B cell (primary cell): ENCODE results near the gene LCE2B. TPM values are rescaled to one million over a fixed set of nuclear protein-coding genes. Genes with fewer than 3 reads are reported as not detected.

Experiments used
- ATAC-seq: fragments of 200-7000 bp; cut with Tn5 transposase; one replicate; pipeline ENCODE4 v1.10.0; 2021; ENCODE audit warnings: low read depth, mild to moderate bottlenecking, moderate number of reproducible peaks, moderate library complexity
- CTCF ChIA-PET: fragments of 350-600 bp; sonication (Branson Sonifier 250); formaldehyde crosslinking; loops from one replicate; lab custom pipeline; 2021; ENCODE audit warnings: antibody characterized with exemption, inconsistent platforms; lab: Charles Lee
- POLR2A ChIA-PET: fragments of 350-600 bp; sonication (Branson Sonifier 250); formaldehyde crosslinking; loops from one replicate; lab custom pipeline; 2021; ENCODE audit warnings: antibody characterized with exemption; lab: Charles Lee
- DNase-seq: peaks from one replicate; pipeline ENCODE4 v3.0.0; 2013
- H2AFZ ChIP-seq: 2 replicates; pipeline ENCODE4 v1.6.1; 2012; ENCODE audit warnings: mild to moderate bottlenecking, low read depth, low read length; ENCODE audit not compliant: insufficient read depth, poor library complexity, severe bottlenecking
- H3K27ac ChIP-seq, 2 donors: 1 replicate in 1 of 2; 2 replicates in 1 of 2; pipeline ENCODE4 v1.5.1; 2012 to 2013; ENCODE audit warnings: low read length in 2 of 2, mild to moderate bottlenecking in 2 of 2, moderate library complexity in 1 of 2
- H3K27me3 ChIP-seq, 4 experiments: fragments of 200-600 bp in 1 of 4; sonication (generic) in 1 of 4; replicated peaks in 1 of 4; 1 replicate in 2 of 4; 2 replicates in 2 of 4; pipeline versions ENCODE4 v1.6.1 to v1.7.0; 2013 to 2016; ENCODE audit warnings: low read length in 3 of 4, mild to moderate bottlenecking in 2 of 4, mixed read lengths in 1 of 4, moderate library complexity in 1 of 4; ENCODE audit not compliant: insufficient read depth in 4 of 4, control insufficient read depth in 3 of 4; ENCODE audit errors: control extremely low read depth in 1 of 4
- H3K36me3 ChIP-seq, 2 experiments: replicated peaks in 1 of 2; 1 replicate in 1 of 2; 2 replicates in 1 of 2; pipeline versions ENCODE4 v1.6.1 to v1.7.1; 2013; ENCODE audit warnings: low read length in 1 of 2; ENCODE audit not compliant: insufficient read depth in 2 of 2, control insufficient read depth in 1 of 2; ENCODE audit errors: control extremely low read depth in 1 of 2, extremely low read depth in 1 of 2
- H3K4me1 ChIP-seq, 2 donors: fragments of 200-600 bp in 1 of 2; sonication (generic) in 1 of 2; 1 replicate in 1 of 2; 2 replicates in 1 of 2; pipeline versions ENCODE4 v1.5.1 to v1.6.1; 2013 to 2017; ENCODE audit warnings: low read length in 2 of 2; ENCODE audit not compliant: control insufficient read depth in 2 of 2, insufficient read depth in 2 of 2
- H3K4me2 ChIP-seq: replicated peaks from 2 replicates; pipeline ENCODE3; 2012; ENCODE audit warnings: mild to moderate bottlenecking, low read depth, low read length; ENCODE audit not compliant: poor library complexity, severe bottlenecking
- H3K4me3 ChIP-seq, 5 experiments: fragments of 200-600 bp in 1 of 5; sonication (generic) in 1 of 5; 1 replicate in 3 of 5; 2 replicates in 2 of 5; pipeline versions ENCODE4 v1.5.1 to v1.7.0; 2011 to 2016; ENCODE audit warnings: low read length in 4 of 5, mild to moderate bottlenecking in 4 of 5, low read depth in 2 of 5, control low read depth in 1 of 5, moderate library complexity in 1 of 5; ENCODE audit not compliant: insufficient read depth in 1 of 5; ENCODE audit errors: control extremely low read depth in 1 of 5, extremely low read depth in 1 of 5
- H3K79me2 ChIP-seq: fragments of 200-600 bp; sonication (generic); one replicate; pipeline ENCODE4 v1.6.0; 2016; ENCODE audit warnings: low read length; ENCODE audit not compliant: control insufficient read depth, insufficient read depth
- H3K9ac ChIP-seq: fragments of 200-600 bp; sonication (generic); 2 replicates; pipeline ENCODE4 v1.6.1; 2017; ENCODE audit warnings: mild to moderate bottlenecking, low read length, moderate library complexity
- H3K9me3 ChIP-seq, 3 donors: one replicate each; pipeline versions ENCODE4 v1.6.1 to v1.7.1; 2013; ENCODE audit warnings: low read length in 2 of 3; ENCODE audit not compliant: control insufficient read depth in 2 of 3, insufficient read depth in 1 of 3; ENCODE audit errors: control extremely low read depth in 1 of 3
- H4K20me1 ChIP-seq: 2 replicates; pipeline ENCODE4 v1.6.0; 2012; ENCODE audit warnings: mild to moderate bottlenecking, low read length; ENCODE audit not compliant: insufficient read depth, control insufficient read depth, poor library complexity, severe bottlenecking
- H3K27ac Mint-ChIP-seq: one replicate; pipeline ENCODE4 v1.8.0; 2021; ENCODE audit warnings: mixed read lengths
- H3K27me3 Mint-ChIP-seq: one replicate; pipeline ENCODE4 v1.8.0; 2021; ENCODE audit warnings: mixed read lengths
- H3K4me1 Mint-ChIP-seq: one replicate; pipeline ENCODE4 v1.8.0; 2021; ENCODE audit warnings: mixed read lengths
- H3K4me3 Mint-ChIP-seq: one replicate; pipeline ENCODE4 v1.8.0; 2021; ENCODE audit warnings: mixed read lengths
- H3K9me3 Mint-ChIP-seq: one replicate; pipeline ENCODE4 v1.8.0; 2022; ENCODE audit warnings: mixed read lengths; ENCODE audit not compliant: insufficient read depth
- EZH2 ChIP-seq: IDR thresholded peaks from 2 replicates; pipeline ENCODE4 v1.6.1; 2012; ENCODE audit warnings: borderline replicate concordance, low read depth, mild to moderate bottlenecking, moderate library complexity, low read length; ENCODE audit not compliant: insufficient read depth, poor library complexity, severe bottlenecking
- WGBS: methylation state at CpG from one replicate; pipeline ENCODE4 v1.1.5; 2013; ENCODE audit warnings: missing lambda C conversion rate; ENCODE audit not compliant: insufficient coverage; 5-methylcytosine and 5-hydroxymethylcytosine counted together
- intact Hi-C: fragments of 100-400 bp; cut with micrococcal nuclease; formaldehyde crosslinking; loops from one replicate; pipeline ENCODE4 v1.10.0; 2022
- polyA plus RNA-seq: library from polyadenylated mRNA; depleted of rRNA; stranded (reverse); fragments of >200 nt; gene quantifications from 2 replicates; pipeline ENCODE4 v1.2.3, GENCODE V29; 2012
- total RNA-seq, 2 donors: library from RNA; stranded (reverse); fragments of 120-200 nt in 1 of 2; gene quantifications; 1 replicate in 1 of 2; 2 replicates in 1 of 2; pipeline versions ENCODE4 v1.2.3 to v1.2.4, GENCODE V29; 2013 to 2022
- TF ChIP-seq, protein P1 (sequence below): fragments of 200-600 bp; IDR thresholded peaks from one replicate; pipeline ENCODE4 v1.8.0; 2022; ENCODE audit warnings: antibody characterized with exemption, mild to moderate bottlenecking

Gene LCE2B
- total and polyA plus RNA-seq, 2 donors (not counting 1 experiment from before 2014, with no cell fraction given), result not detected

DNA sequence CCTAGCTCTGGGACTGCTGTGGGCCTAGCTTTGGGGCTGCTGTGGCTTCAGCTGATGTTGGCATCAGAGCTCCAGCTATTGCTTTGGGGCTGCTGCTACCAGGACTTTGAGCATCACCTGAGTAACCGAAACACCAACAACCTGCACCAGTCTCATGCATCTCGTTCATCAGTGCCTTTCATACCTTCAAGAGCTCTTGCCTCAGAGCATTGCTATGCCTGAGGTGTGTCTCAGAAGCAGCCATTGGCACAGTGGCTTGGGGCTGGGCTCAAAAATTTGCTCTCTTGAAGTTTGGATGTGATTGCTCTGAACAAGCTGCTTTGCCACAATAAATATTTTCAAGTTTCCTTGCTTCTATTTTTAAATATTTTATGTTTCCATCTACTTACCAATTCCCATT is 29.5 kb upstream of the LCE2B start:
- 80% methylated on average over 1 of the region's 2 CpGs for WGBS
- TF ChIP-seq, protein P1, sequence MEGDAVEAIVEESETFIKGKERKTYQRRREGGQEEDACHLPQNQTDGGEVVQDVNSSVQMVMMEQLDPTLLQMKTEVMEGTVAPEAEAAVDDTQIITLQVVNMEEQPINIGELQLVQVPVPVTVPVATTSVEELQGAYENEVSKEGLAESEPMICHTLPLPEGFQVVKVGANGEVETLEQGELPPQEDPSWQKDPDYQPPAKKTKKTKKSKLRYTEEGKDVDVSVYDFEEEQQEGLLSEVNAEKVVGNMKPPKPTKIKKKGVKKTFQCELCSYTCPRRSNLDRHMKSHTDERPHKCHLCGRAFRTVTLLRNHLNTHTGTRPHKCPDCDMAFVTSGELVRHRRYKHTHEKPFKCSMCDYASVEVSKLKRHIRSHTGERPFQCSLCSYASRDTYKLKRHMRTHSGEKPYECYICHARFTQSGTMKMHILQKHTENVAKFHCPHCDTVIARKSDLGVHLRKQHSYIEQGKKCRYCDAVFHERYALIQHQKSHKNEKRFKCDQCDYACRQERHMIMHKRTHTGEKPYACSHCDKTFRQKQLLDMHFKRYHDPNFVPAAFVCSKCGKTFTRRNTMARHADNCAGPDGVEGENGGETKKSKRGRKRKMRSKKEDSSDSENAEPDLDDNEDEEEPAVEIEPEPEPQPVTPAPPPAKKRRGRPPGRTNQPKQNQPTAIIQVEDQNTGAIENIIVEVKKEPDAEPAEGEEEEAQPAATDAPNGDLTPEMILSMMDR, result no peak
- TF ChIP-seq EZH2, result no peak
- peaks cover 0 to 2% (median 0%) of the 10 kb centered on the region in 4 experiments for H3K27me3 ChIP-seq
- ATAC-seq, result no peak
- no peaks in the 10 kb centered on the region for H3K79me2 ChIP-seq
- ChIA-PET CTCF (no interaction called here), POLR2A (no interaction called here)
- H4K20me1 ChIP-seq, result no peaks in the 10 kb centered on the region
- H3K36me3 ChIP-seq, result no peaks in the 10 kb centered on the region
- no peaks in the 10 kb centered on the region for H3K9me3 ChIP-seq
- no peak overlapping the region for H3K4me3 ChIP-seq
- DNase-seq, result no peak
- no peaks in the 10 kb centered on the region for H3K4me1 ChIP-seq
- no peak overlapping the region for H3K4me2 ChIP-seq
- H3K27ac ChIP-seq, result no peak overlapping the region
- no peak overlapping the region for H2AFZ ChIP-seq
- Mint-ChIP-seq H3K4me1 (no peaks in the 10 kb centered on the region), H3K9me3 (no peaks in the 10 kb centered on the region), H3K27me3 (peaks cover 27% of the 10 kb centered on the region), H3K27ac (no peak overlapping the region), H3K4me3 (no peak overlapping the region)
- intact Hi-C loops, result no loop called here
- H3K9ac ChIP-seq, result no peak overlapping the region

DNA sequence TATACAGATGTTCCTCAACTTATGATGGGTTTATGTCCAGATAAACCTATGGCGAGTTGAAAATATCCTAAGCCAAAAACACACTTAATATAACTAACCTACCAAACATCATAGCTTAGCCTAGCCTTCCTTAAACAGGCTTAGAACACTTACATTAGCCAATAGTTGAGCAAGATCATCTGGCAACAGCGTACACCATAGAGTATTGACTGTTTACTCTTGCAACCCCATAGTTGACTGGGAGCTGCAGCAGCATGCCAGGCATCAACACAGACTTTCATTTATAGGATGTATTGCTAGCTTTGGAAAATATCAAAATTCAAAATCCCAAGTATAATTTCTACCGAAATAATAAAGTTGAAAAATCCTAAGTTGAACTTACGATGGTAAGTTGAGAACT is 28.2 kb upstream of the LCE2B start:
- intact Hi-C loops, result no loop called here
- ATAC-seq, result no peak
- Mint-ChIP-seq H3K4me1 (no peaks in the 10 kb centered on the region), H3K27me3 (peaks cover 25% of the 10 kb centered on the region), H3K4me3 (no peak overlapping the region), H3K27ac (no peak overlapping the region), H3K9me3 (no peaks in the 10 kb centered on the region)
- Histone ChIP-seq H3K9me3 (no peaks in the 10 kb centered on the region), H3K27ac (no peak overlapping the region), H3K36me3 (no peaks in the 10 kb centered on the region), H4K20me1 (no peaks in the 10 kb centered on the region), H3K4me3 (no peak overlapping the region), H2AFZ (no peak overlapping the region), H3K27me3 (peaks cover 0 to 2% (median 0%) of the 10 kb centered on the region in 4 experiments), H3K4me1 (no peaks in the 10 kb centered on the region), H3K4me2 (no peak overlapping the region), H3K79me2 (no peaks in the 10 kb centered on the region), H3K9ac (no peak overlapping the region)
- TF ChIP-seq, protein P1, result no peak
- no peak for TF ChIP-seq EZH2
- CTCF ChIA-PET, result interaction anchor here (0.7 kb wide), 1 partner anchor 37 kb away, joined by 4 read pairs; no protein-coding TSS in a partner anchor
- no peak for DNase-seq
- POLR2A ChIA-PET, result no interaction called here
- no CpG with 5 or more reads among the region's 4 CpGs for WGBS
